CD4-positive, alpha-beta T cell treated with Interleukin-17A for 4 hours (primary cell): ENCODE results near the gene TMEM235.

Experiments
- DNase-seq: peaks from one replicate; pipeline ENCODE4 v3.0.0-alpha.2; 2020; ENCODE audit warnings: mixed read lengths

The TMEM235 gene

GRCh38 chr17:78230996-78231935, at the start of gene TMEM235:
Gene TMEM235, plus strand, starts transcription at chr17:78231631. Its CDS starts 393 bp downstream, at chr17:78232024.
- DNase-seq: no peak

DNA sequence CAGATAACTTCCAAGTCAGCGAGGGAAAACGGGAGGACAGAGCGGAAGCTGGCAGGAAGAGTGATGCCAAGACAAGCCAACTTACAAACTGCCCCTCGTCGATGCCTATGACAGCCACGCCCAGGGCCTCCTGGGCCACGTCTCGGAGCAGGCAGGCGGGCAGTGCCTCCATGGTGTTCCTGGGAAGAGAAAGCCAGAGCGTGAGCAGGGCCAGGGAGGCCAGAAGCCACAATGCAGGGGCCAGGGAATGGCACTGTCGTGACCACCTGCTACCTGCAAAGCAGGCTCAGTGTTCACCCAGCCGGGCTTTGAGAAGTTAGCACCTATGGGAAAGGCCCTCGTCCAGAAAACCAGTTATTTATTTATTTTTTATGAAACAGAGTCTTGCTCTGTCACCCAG, 48.9 kb upstream of the TMEM235 start:
- DNase-seq: no peak

GRCh38 chr17:78183916-78184315, 47.5 kb upstream of the TMEM235 start:
- no peak for DNase-seq

GRCh38 chr17:78184351-78184750, 47.1 kb upstream of the TMEM235 start:
- no peak for DNase-seq

- DNase-seq: no peak
Observed at GRCh38 chr17:78184868-78185267, 46.6 kb upstream of the TMEM235 start.

GRCh38 chr17:78185981-78186691, 45.3 kb upstream of the TMEM235 start:
- no peak for DNase-seq

DNA sequence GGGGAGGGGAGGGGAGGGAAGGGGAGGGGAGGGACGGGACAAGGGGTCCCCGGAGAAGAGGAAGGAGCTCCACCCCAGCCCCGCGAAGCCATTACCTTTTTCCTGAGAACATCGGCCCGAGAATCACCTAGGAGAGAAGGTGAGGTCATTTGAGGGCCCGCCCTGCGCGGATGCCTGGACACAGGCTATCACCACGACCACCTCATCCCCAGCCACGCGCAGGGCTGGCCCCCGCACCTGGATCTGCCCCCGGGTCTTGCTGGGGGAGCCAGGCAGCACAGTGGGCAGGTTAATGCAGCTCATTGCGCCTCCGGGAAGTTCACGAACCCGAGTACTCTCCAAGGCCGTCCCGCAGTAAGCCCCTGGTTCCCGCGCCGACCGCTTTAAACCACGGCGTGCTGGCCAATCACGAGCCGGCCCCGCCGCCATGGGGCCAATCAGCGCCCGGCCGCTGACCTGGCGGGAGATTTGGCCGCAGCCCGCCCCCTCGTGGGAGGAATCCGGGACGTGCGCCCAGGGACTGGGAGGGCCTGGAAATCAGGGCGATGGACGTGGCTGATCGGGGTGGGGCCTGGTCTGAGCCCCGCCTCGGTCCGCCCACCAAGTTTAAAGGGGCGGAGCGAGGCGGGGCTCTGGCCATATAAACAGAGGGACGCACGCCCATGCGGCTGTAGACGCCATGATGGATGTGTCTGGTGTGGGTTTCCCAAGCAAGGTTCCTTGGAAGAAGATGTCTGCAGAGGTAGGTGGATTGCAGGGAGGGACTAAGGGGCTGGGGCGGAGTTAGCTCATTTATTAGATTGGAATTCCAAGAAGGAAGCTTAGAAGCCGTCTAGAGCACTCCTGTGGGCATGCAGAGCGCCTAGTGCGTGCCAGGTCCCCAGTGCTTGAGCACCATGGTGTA, 44.5 kb upstream of the TMEM235 start, which contains the start of the genes AFMID and TK1:
Gene AFMID, plus strand, starts transcription at position 671 of the 904 bp plus-strand sequence. Its CDS starts 9 bp downstream, at position 680.
Gene TK1, minus strand, starts transcription at position 361 of the 904 bp plus-strand sequence. Its CDS starts 58 bp downstream, at position 303.
- peak; percentile 86 for DNase-seq

GRCh38 chr17:78196716-78197115, 34.7 kb upstream of the TMEM235 start:
- no peak for DNase-seq

- no peak for DNase-seq
Observed at GRCh38 chr17:78197147-78197832, 34.1 kb upstream of the TMEM235 start.

DNA sequence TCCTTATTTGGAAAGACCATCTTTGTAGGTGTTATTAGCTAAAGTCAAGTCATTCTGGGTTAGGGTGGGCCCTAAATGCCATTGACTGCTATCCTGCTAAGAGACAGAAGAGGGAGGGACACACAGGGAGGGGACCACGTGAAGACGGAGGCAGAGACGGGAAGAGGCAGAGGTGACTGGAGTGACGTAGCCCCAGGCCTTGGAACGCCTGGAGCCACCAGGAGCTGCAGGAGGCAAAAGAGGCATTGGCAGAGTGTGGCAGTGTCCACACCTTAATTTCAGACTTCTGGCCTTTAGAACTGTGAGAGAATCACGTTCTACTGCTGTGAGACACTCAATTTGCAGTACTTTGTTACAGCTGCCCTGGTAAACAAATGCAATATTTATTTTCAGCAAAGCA, 31.0 kb upstream of the TMEM235 start:
- DNase-seq: no peak

DNA sequence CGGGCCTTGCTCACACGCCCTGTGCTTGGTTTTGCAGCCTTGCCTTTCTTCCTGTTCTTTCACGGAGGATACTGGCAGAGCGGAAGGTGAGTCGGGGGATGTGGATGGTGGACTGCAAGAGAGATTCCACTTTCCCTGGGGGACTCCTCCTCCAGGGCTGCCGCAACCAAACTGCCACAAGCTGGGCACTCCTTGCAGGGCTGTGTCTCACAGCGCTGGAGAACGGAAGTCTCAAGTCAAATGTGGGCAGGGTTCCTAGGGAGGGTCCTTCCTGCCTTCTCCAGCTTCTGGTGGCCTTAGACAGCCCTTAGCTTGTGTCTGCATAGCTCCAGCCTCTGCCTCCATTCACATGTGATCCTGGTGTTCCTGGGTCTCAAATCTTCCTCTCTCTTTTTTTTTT, 28.8 kb upstream of the TMEM235 start:
- no peak for DNase-seq

GRCh38 chr17:78204387-78205123, 26.9 kb upstream of the TMEM235 start:
- no peak for DNase-seq

DNA sequence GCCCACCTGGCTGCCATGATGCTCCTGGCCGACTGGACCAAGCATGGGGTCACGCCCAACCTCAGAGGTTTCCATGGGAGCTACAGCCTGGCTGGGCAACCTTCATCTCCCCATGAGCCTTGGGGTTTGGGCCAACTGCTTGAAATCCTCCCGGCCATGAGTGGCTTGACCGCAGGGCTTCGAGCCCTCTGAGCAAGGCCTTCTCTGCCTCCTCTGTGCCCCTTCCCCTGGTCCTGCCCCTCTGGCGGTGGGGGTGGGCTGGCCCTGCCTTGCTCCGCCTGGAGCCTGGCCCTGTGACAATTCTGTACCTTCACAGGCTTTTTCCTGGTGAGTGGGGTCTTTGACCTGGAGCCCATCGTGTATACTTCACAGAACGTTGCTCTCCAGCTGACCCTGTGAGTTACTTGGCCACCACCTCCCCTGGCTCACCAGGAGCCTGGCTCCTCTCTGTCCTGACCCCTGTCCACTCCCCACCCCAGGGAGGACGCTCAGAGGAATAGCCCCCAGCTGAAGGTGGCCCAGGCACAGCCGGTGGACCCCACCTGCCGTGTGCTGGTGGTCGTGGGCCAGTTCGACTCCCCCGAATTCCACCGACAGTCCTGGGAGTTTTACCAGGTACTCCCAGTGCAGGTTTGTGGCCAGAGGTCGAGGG, 26.2 kb upstream of the TMEM235 start:
- DNase-seq: no peak

- no peak for DNase-seq
Observed at GRCh38 chr17:78206298-78206697, 25.1 kb upstream of the TMEM235 start.

DNA sequence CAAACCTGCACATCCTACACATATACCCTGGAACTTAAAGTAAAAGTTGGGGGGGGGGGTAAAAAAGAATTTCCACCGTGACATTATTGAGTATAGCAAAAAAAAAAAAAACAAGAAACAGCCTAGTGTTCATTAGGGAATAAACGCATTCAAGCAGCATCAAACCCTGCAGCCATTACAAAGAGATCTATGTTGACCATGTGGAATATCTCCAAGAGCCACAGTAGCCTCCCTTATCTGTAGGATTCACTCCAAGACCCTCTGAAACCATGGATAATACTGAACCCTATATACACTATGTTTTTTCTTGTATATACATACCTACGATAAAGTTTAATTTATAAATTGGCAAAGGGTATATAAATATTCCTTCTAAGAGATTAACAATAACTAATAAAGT, 22.9 kb upstream of the TMEM235 start:
- no peak for DNase-seq

- DNase-seq: no peak
Observed at GRCh38 chr17:78210111-78210510, 21.3 kb upstream of the TMEM235 start.

DNA sequence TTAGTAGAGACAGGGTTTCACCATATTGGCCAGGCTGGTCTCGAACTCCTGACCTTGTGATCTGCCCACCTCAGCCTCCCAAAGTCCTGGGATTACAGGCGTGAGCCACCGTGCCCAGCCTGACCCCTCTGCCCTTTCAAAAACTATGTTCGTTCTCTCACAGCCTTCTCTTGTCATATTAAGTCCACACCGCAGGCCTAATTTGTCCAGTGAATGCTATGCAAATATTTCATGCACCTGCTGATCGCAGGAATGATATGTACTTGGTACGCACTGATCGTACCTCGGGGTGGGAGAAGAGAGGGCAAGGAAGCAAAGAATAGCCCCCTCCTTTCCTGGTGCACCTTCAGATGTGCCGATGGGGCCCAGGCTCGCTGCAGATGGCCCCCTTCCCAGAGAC, 20.4 kb upstream of the TMEM235 start:
- no peak for DNase-seq

- peak; percentile 93 for DNase-seq
Observed at GRCh38 chr17:78214016-78214705, 17.3 kb upstream of the TMEM235 start, which contains the start of gene BIRC5. Gene BIRC5, plus strand, starts transcription at chr17:78214253. Its CDS starts 64 bp downstream, at chr17:78214317.

DNA sequence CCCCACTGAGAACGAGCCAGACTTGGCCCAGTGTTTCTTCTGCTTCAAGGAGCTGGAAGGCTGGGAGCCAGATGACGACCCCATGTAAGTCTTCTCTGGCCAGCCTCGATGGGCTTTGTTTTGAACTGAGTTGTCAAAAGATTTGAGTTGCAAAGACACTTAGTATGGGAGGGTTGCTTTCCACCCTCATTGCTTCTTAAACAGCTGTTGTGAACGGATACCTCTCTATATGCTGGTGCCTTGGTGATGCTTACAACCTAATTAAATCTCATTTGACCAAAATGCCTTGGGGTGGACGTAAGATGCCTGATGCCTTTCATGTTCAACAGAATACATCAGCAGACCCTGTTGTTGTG, 16.7 kb upstream of the TMEM235 start:
- DNase-seq: no peak
